SK-N-SH treated with all-trans-retinoic acid at 6 μM for 48 hours (cell line): ENCODE measurements around the gene C15orf40.

Experiments used
- ARNTL ChIP-seq: fragments of 450-650 bp; formaldehyde crosslinking; IDR thresholded peaks from 2 replicates; pipeline ENCODE4 v1.5.0; 2020; ENCODE audit warnings: low read depth, mild to moderate bottlenecking, moderate library complexity, borderline replicate concordance
- CREB5 ChIP-seq: fragments of 250-450 bp; sonication (Bioruptor Pico); IDR thresholded peaks from 2 replicates; pipeline ENCODE4 v1.5.1; 2020; ENCODE audit warnings: low read depth, mild to moderate bottlenecking, moderate library complexity
- ESRRG ChIP-seq: fragments of 250-450 bp; sonication (Bioruptor Pico); IDR thresholded peaks from 2 replicates; pipeline ENCODE4 v1.6.1; 2021; ENCODE audit warnings: mild to moderate bottlenecking
- OSR1 ChIP-seq: fragments of 250-450 bp; sonication (Bioruptor Pico); IDR thresholded peaks from 2 replicates; pipeline ENCODE4 v1.8.0; 2022; ENCODE audit warnings: moderate library complexity, mild to moderate bottlenecking, inconsistent platforms
- PPARA ChIP-seq: fragments of 250-450 bp; sonication (Bioruptor Pico); IDR thresholded peaks from 2 replicates; pipeline ENCODE4 v1.5.0; 2020; ENCODE audit warnings: mild to moderate bottlenecking, borderline replicate concordance
- RARB ChIP-seq: fragments of 250-450 bp; sonication (Bioruptor Pico); IDR thresholded peaks from 2 replicates; pipeline ENCODE4 v1.8.0; 2021; ENCODE audit warnings: mild to moderate bottlenecking, moderate library complexity
- SNAI2 ChIP-seq: fragments of 250-450 bp; sonication (Bioruptor Pico); IDR thresholded peaks from 2 replicates; pipeline ENCODE4 v1.5.0; 2020; ENCODE audit warnings: mild to moderate bottlenecking, moderate library complexity
- TCF4 ChIP-seq: fragments of 250-450 bp; sonication (Bioruptor Pico); IDR thresholded peaks from 2 replicates; pipeline ENCODE4 v1.8.0; 2021; ENCODE audit warnings: mild to moderate bottlenecking, moderate library complexity, borderline replicate concordance
- TOX ChIP-seq: fragments of 250-450 bp; sonication (Bioruptor Pico); IDR thresholded peaks from 2 replicates; pipeline ENCODE4 v1.8.0; 2021; ENCODE audit warnings: mild to moderate bottlenecking, moderate library complexity, borderline replicate concordance
- ZC3H10 ChIP-seq: fragments of 250-450 bp; sonication (Bioruptor Pico); IDR thresholded peaks from 2 replicates; pipeline ENCODE4 v1.5.1; 2021; ENCODE audit warnings: mild to moderate bottlenecking, moderate library complexity
- ZFP3 ChIP-seq: fragments of 250-450 bp; sonication (Bioruptor Pico); IDR thresholded peaks from 2 replicates; pipeline ENCODE4 v1.5.0; 2020; ENCODE audit warnings: mild to moderate bottlenecking, moderate library complexity
- ZNF70 ChIP-seq: fragments of 450-650 bp; formaldehyde crosslinking; IDR thresholded peaks from 2 replicates; pipeline ENCODE4 v1.5.0; 2020; ENCODE audit warnings: mild to moderate bottlenecking, moderate library complexity
- TF ChIP-seq, protein P1 (sequence below): fragments of 250-450 bp; sonication (Bioruptor Pico); IDR thresholded peaks from 2 replicates; pipeline ENCODE4 v1.8.0; 2020; ENCODE audit warnings: mild to moderate bottlenecking, moderate library complexity, borderline replicate concordance

DNA sequence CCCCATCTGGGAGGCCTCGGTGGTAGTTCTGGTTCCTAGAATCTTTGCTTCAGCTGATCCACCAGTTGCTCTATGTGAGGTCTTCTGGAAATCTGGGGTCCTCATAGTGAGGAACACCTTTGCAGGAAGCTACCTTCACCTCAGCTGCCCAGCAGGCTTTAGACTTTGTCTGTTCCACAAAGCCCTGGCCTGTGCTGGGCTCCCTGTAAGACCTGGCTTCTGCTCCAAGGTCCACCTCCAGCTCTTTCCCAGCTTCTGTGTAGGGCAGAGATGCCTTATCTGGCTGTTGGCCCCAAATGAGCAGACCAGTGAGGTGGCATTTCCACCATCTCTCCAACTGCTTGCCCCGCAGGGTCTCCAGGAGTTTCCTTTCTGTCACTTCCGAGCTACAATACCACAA lies 50.7 kb downstream of the C15orf40 start:
- no peak for TF ChIP-seq ZNF70 (CRISPR knock-in tag)
- TF ChIP-seq TOX = no peak
- TF ChIP-seq, protein P1, sequence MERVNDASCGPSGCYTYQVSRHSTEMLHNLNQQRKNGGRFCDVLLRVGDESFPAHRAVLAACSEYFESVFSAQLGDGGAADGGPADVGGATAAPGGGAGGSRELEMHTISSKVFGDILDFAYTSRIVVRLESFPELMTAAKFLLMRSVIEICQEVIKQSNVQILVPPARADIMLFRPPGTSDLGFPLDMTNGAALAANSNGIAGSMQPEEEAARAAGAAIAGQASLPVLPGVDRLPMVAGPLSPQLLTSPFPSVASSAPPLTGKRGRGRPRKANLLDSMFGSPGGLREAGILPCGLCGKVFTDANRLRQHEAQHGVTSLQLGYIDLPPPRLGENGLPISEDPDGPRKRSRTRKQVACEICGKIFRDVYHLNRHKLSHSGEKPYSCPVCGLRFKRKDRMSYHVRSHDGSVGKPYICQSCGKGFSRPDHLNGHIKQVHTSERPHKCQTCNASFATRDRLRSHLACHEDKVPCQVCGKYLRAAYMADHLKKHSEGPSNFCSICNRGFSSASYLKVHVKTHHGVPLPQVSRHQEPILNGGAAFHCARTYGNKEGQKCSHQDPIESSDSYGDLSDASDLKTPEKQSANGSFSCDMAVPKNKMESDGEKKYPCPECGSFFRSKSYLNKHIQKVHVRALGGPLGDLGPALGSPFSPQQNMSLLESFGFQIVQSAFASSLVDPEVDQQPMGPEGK (CRISPR knock-in tag) = no peak
- TF ChIP-seq OSR1 (CRISPR knock-in tag) = no peak
- no peak for TF ChIP-seq SNAI2 (CRISPR knock-in tag)
- TF ChIP-seq ESRRG (CRISPR knock-in tag) = no peak
- TF ChIP-seq CREB5 (CRISPR knock-in tag) = no peak
- TF ChIP-seq ZC3H10 (CRISPR knock-in tag) = no peak
- no peak for TF ChIP-seq RARB (CRISPR knock-in tag)
- TF ChIP-seq ZFP3 = no peak
- no peak for TF ChIP-seq TCF4 (CRISPR knock-in tag)
- no peak for TF ChIP-seq ARNTL (CRISPR knock-in tag)
- no peak for TF ChIP-seq PPARA (CRISPR knock-in tag)
